SJCRH30 (cell line): Measurements from ENCODE around the gene RSF1. TPM values are rescaled to one million over a fixed set of nuclear protein-coding genes. Genes with fewer than 3 reads are reported as not detected.
"Not testable (repeated sequence)": the region's sequence is repeated elsewhere in the genome, so short reads cannot be mapped to it uniquely, and the experiment has no call there.

Source experiments
- DNase-seq, 2 experiments: peaks; one replicate each; pipeline ENCODE4 v3.0.0-alpha.2; 2015 to 2020
- H3K27ac ChIP-seq: fragments of 250-450 bp; sonication (Bioruptor Pico); 2 replicates; pipeline ENCODE4 v1.5.1; 2020; ENCODE audit warnings: mild to moderate bottlenecking, moderate library complexity
- H3K27me3 ChIP-seq: fragments of 250-450 bp; sonication (Bioruptor Pico); 2 replicates; pipeline ENCODE4 v1.5.1; 2020; ENCODE audit warnings: mild to moderate bottlenecking, moderate library complexity
- H3K36me3 ChIP-seq: fragments of 250-450 bp; sonication (Bioruptor Pico); 2 replicates; pipeline ENCODE4 v1.5.1; 2020; ENCODE audit warnings: mild to moderate bottlenecking, moderate library complexity
- H3K4me1 ChIP-seq: fragments of 250-450 bp; sonication (Bioruptor Pico); 2 replicates; pipeline ENCODE4 v1.5.1; 2020; ENCODE audit warnings: mild to moderate bottlenecking, moderate library complexity
- H3K4me3 ChIP-seq: fragments of 250-450 bp; sonication (Bioruptor Pico); 2 replicates; pipeline ENCODE4 v1.5.1; 2020; ENCODE audit warnings: mild to moderate bottlenecking, moderate library complexity
- H3K9me3 ChIP-seq: fragments of 250-450 bp; sonication (Bioruptor Pico); replicated peaks from 2 replicates; pipeline ENCODE4 v1.5.1; 2020; ENCODE audit warnings: mild to moderate bottlenecking, moderate library complexity
- total RNA-seq: library from RNA; depleted of rRNA; stranded (reverse); fragments of >200 nt; shearing (Covaris generic); gene quantifications from 2 replicates; pipeline ENCODE4 v1.2.3, GENCODE V29; 2014; rRNA removed

Gene RSF1, protein sequence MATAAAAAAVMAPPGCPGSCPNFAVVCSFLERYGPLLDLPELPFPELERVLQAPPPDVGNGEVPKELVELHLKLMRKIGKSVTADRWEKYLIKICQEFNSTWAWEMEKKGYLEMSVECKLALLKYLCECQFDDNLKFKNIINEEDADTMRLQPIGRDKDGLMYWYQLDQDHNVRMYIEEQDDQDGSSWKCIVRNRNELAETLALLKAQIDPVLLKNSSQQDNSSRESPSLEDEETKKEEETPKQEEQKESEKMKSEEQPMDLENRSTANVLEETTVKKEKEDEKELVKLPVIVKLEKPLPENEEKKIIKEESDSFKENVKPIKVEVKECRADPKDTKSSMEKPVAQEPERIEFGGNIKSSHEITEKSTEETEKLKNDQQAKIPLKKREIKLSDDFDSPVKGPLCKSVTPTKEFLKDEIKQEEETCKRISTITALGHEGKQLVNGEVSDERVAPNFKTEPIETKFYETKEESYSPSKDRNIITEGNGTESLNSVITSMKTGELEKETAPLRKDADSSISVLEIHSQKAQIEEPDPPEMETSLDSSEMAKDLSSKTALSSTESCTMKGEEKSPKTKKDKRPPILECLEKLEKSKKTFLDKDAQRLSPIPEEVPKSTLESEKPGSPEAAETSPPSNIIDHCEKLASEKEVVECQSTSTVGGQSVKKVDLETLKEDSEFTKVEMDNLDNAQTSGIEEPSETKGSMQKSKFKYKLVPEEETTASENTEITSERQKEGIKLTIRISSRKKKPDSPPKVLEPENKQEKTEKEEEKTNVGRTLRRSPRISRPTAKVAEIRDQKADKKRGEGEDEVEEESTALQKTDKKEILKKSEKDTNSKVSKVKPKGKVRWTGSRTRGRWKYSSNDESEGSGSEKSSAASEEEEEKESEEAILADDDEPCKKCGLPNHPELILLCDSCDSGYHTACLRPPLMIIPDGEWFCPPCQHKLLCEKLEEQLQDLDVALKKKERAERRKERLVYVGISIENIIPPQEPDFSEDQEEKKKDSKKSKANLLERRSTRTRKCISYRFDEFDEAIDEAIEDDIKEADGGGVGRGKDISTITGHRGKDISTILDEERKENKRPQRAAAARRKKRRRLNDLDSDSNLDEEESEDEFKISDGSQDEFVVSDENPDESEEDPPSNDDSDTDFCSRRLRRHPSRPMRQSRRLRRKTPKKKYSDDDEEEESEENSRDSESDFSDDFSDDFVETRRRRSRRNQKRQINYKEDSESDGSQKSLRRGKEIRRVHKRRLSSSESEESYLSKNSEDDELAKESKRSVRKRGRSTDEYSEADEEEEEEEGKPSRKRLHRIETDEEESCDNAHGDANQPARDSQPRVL (N-terminal part only)
- 48.6 and 56.1 TPM in 2 replicates for total RNA-seq

DNA sequence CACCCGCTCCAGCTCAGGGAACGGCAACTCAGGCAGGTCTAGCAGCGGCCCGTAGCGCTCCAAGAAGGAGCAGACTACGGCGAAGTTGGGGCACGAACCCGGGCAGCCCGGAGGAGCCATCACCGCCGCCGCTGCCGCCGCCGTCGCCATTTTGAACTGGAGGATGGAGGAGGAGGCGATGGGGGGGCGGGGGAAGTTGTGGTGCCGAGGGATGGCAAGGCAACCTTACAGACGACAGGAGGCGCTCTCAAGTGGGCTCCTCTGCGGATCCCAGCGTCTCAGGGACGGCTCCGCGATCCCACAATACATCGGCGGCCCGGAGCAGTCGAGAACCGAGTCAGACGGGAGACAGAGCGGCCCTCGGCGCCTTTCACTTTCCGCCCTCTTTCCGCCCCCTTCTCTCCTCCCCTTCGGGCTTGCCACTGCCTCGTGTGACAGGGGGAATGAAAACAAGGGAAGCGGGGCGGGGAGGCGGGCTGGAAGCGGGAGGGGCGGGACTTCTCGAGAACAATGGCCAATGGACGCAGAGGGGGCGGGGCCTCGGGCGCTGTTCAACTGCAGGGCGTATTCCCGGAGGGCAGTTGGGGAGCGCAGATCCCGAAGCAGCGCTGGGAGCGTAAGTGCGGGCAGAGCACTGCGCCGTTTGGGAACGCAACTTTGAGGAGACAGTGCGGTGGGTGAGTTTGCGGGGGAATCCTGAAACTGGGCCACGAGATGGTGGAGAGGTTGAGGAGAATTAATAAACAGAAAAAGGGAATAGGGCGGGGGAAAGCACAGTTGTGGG lies at the start of gene RSF1, which contains the start of gene AAMDC:
Gene RSF1, minus strand, starts transcription at position 158 of the 784 bp plus-strand sequence. Its CDS starts 8 bp downstream, at position 150.
Gene AAMDC, plus strand, starts transcription at position 580 of the 784 bp plus-strand sequence. CDS start 21,353 bp downstream, outside the sequence.
- Histone ChIP-seq H3K4me3 (peak within 1 kb of the TSS; percentile 84), H3K36me3 (no peaks in the 10 kb centered on the region), H3K27ac (peak within 1 kb of the TSS; percentile 68), H3K27me3 (no peaks in the 10 kb centered on the region), H3K4me1 (no peaks in the 10 kb centered on the region), H3K9me3 (no peaks in the 10 kb centered on the region)
- peak; percentile 98 for DNase-seq

DNA sequence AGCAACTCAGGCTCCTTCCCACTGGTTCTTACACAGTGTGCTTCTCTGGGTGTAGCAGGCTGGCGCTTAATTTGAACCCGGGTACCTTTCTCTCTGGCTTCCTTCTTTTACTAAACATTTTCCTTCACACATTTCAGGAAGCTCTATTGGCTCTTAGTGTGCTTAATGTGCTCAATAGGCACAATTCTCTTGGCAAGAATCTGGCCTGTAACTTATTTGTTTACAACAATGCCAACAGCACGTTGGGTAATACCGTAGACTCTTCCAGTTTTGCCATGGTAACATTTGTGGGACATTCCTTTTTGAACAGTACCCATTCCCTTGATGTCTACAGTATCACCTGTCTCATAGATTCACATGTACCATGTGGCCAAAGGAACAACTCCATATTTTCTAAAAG lies 48.2 kb upstream of the RSF1 start:
- no peak for DNase-seq

GRCh38 chr11:77866336-77866735 lies 45.8 kb upstream of the RSF1 start:
- Histone ChIP-seq H3K4me3 (no peak overlapping the region), H3K9me3 (no peaks in the 10 kb centered on the region; the same call in 1 of the 2 replicates), H3K36me3 (peaks cover 6% of the 10 kb centered on the region; the same call in 1 of the 2 replicates), H3K27ac (no peak overlapping the region), H3K27me3 (no peaks in the 10 kb centered on the region), H3K4me1 (no peaks in the 10 kb centered on the region)
- no peak for DNase-seq

More for the DNA sequence above, 48.2 kb upstream of the RSF1 start:
- peaks cover 12% of the 10 kb centered on the region for H3K36me3 ChIP-seq
- no peaks in the 10 kb centered on the region for H3K27me3 ChIP-seq
- no peaks in the 10 kb centered on the region; the same call in 1 of the 2 replicates for H3K9me3 ChIP-seq
- H3K27ac ChIP-seq = no peak overlapping the region
- H3K4me1 ChIP-seq = no peaks in the 10 kb centered on the region
- no peak overlapping the region for H3K4me3 ChIP-seq

GRCh38 chr11:77865805-77866204 lies 45.3 kb upstream of the RSF1 start:
- H3K36me3 ChIP-seq = 0 out of 2 replicates have a peak, but pooled peaks cover 6% of the 10 kb centered on the region
- no peaks in the 10 kb centered on the region for H3K4me1 ChIP-seq
- H3K27ac ChIP-seq = no peak overlapping the region
- no peaks in the 10 kb centered on the region for H3K27me3 ChIP-seq
- no peak overlapping the region for H3K4me3 ChIP-seq
- no peak for DNase-seq
- no peaks in the 10 kb centered on the region; the same call in 1 of the 2 replicates for H3K9me3 ChIP-seq

DNA sequence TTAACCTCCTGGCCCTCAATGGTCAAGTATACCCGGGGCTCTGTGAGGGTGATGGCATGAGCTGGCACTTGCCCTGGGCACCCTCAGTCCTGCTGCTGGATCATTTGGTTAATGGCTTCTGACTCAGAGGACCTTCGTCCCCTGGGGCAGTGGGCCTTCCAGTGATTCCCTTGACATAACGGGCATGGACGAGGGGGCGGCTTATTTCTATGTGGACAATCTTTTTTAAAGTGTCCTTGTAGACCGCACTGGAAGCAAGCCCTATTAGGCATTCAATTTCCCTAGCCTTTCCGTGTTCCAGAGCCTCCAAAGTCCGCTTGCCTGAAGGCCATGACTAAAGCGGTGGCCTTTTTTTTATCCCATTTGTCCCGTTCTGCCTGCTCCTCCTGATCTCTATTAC lies 40.9 kb upstream of the RSF1 start:
- not testable (repeated sequence) for H3K27me3 ChIP-seq, H3K4me3 ChIP-seq, H3K36me3 ChIP-seq, H3K27ac ChIP-seq, H3K9me3 ChIP-seq, DNase-seq, H3K4me1 ChIP-seq

GRCh38 chr11:77857906-77858457 lies 37.5 kb upstream of the RSF1 start:
- H3K27ac ChIP-seq, DNase-seq, H3K9me3 ChIP-seq, H3K4me1 ChIP-seq, H3K4me3 ChIP-seq, H3K27me3 ChIP-seq, H3K36me3 ChIP-seq: not testable (repeated sequence)

DNA sequence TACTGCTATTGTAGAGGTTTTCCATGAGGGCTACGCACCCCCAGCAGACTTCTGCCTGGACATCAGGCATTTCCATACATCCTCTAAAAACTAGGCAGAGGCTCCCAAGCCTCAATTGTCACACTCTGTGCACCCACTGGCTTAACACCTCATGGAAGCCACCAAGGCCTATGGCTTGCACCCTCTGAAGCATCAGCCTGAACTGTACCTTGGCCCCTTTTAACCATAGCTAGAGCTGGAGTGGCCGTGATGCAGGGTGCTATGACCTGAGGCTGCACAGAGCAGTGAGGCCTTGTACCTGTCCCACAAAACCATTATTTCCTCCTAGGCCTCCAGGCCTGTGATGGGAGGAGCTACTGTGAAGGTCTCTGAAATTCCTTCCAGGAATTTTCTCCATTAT lies 34.3 kb upstream of the RSF1 start:
- Histone ChIP-seq H3K27ac (no peak overlapping the region), H3K36me3 (no peaks in the 10 kb centered on the region), H3K4me1 (no peaks in the 10 kb centered on the region), H3K27me3 (no peaks in the 10 kb centered on the region), H3K9me3 (no peaks in the 10 kb centered on the region; the same call in 1 of the 2 replicates), H3K4me3 (no peak overlapping the region)
- DNase-seq = peak in 1 of 2 experiments; percentile 2

- H3K9me3 ChIP-seq = no peaks in the 10 kb centered on the region; the same call in 1 of the 2 replicates
- H3K27me3 ChIP-seq = no peaks in the 10 kb centered on the region
- H3K36me3 ChIP-seq = peaks cover 2% of the 10 kb centered on the region; the same call in 1 of the 2 replicates
- H3K4me3 ChIP-seq = no peak overlapping the region
- H3K4me1 ChIP-seq = no peaks in the 10 kb centered on the region
- DNase-seq = no peak
- H3K27ac ChIP-seq = no peak overlapping the region
These were observed 31.0 kb upstream of the RSF1 start for GRCh38 chr11:77851503-77851902.

DNA sequence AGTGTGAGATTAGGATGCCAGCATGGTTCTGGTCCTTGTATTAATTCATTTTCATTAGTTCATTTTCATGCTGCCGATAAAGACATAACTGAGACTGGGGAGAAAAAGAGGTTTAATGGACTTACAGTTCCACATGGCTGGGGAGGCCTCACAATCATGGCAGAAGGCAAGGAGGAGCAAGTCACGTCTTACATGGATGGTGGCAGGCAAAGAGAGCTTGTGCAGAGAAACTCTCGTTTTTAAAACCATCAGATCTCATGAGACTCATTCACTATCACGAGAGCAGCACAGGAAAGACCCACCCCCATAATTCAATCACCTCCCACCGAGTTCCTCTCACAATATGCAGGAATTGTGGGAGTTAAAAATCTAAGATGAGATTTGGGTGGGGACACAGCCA lies 23.2 kb upstream of the RSF1 start:
- not testable (repeated sequence) for H3K36me3 ChIP-seq, H3K4me1 ChIP-seq, DNase-seq, H3K4me3 ChIP-seq, H3K27ac ChIP-seq, H3K9me3 ChIP-seq, H3K27me3 ChIP-seq

- H3K9me3 ChIP-seq = no peaks in the 10 kb centered on the region; the same call in 1 of the 2 replicates
- no peaks in the 10 kb centered on the region for H3K4me1 ChIP-seq
- H3K4me3 ChIP-seq = no peak overlapping the region
- H3K27me3 ChIP-seq = no peaks in the 10 kb centered on the region
- no peak for DNase-seq
- no peak overlapping the region for H3K27ac ChIP-seq
- H3K36me3 ChIP-seq = peaks cover 5% of the 10 kb centered on the region
These were observed 22.1 kb upstream of the RSF1 start for GRCh38 chr11:77842441-77843121.

GRCh38 chr11:77833302-77833701 lies 12.8 kb upstream of the RSF1 start:
- Histone ChIP-seq H3K36me3 (no peaks in the 10 kb centered on the region), H3K4me3 (no peak overlapping the region), H3K4me1 (no peaks in the 10 kb centered on the region), H3K9me3 (peaks cover 2% of the 10 kb centered on the region; the same call in 1 of the 2 replicates), H3K27ac (no peak overlapping the region), H3K27me3 (no peaks in the 10 kb centered on the region)
- no peak for DNase-seq

DNA sequence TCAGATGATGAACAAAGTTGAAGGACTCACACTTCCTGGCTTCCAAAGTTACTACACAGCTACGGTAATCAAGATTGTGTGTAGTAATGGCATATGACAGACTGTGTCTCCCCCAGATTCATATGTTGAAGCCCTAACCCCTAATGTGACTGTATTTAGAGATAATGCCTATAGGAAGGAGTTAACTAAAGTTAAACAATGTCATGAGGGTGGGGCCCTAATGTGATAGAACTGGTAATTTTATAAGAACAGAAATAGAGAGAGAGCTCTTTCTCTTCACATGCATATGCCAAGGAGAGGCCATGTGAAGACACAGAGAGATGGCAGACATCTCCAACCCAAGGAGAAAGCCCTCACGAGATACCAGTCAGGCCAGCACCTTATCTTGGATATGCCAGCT lies 8.4 kb upstream of the RSF1 start:
- Histone ChIP-seq H3K36me3 (no peaks in the 10 kb centered on the region), H3K27ac (no peak overlapping the region), H3K4me1 (no peaks in the 10 kb centered on the region), H3K4me3 (no peak overlapping the region), H3K9me3 (peaks cover 2% of the 10 kb centered on the region; the same call in 1 of the 2 replicates), H3K27me3 (no peaks in the 10 kb centered on the region)
- DNase-seq = no peak

GRCh38 chr11:77823775-77824174 lies 3.3 kb upstream of the RSF1 start:
- Histone ChIP-seq H3K9me3 (no peaks in the 10 kb centered on the region), H3K27ac (no peak overlapping the region), H3K4me1 (no peaks in the 10 kb centered on the region), H3K4me3 (no peak overlapping the region), H3K27me3 (no peaks in the 10 kb centered on the region), H3K36me3 (no peaks in the 10 kb centered on the region)
- no peak for DNase-seq
